Measurements from ENCODE around the gene FHOD3. TPM values are rescaled to one million over a fixed set of nuclear protein-coding genes. Genes with fewer than 3 reads are reported as not detected.

Gene FHOD3
- total RNA-seq, 1 experiment from 2014 or later: 18.1 TPM

GRCh38 chr18:36467614-36468013 is 170.1 kb downstream of the FHOD3 start:
- ATAC-seq (no peak), DNase-seq (no peak)
- no peak overlapping the region for H3K27ac ChIP-seq (ENCODE audit: low read length)
- ChIA-PET POLR2A (ENCODE audit: unreplicated experiment) (no interaction called here), CTCF (no interaction called here)
- H3K27me3 ChIP-seq (ENCODE audit: low read length): no peaks in the 10 kb centered on the region
- no peak overlapping the region for H3K9ac ChIP-seq (ENCODE audit: low read length)
- no TSS peak for BruUV-seq (replicated peaks)
- no peak overlapping the region for H3K4me2 ChIP-seq (ENCODE audit: low read length)
- no peak overlapping the region for H2AFZ ChIP-seq (ENCODE audit: low read length)
- no peaks in the 10 kb centered on the region for H3F3A ChIP-seq (ENCODE audit: low read length, unreplicated experiment)
- H3K79me2 ChIP-seq (ENCODE audit: low read length): no peaks in the 10 kb centered on the region
- no peaks in the 10 kb centered on the region for H4K20me1 ChIP-seq (ENCODE audit: low read length)
- no peak overlapping the region for H3K4me3 ChIP-seq (ENCODE audit: low read length)
- H3K4me1 ChIP-seq (ENCODE audit: insufficient read depth, low read length): no peaks in the 10 kb centered on the region
- H3K9me3 ChIP-seq (ENCODE audit: low read length): no peaks in the 10 kb centered on the region
- TF ChIP-seq EZH2phosphoT487 (IDR thresholded peaks at IDR 0.05; ENCODE audit: borderline replicate concordance, low read length) (no peak), EZH2 (IDR thresholded peaks at IDR 0.05; ENCODE audit: low read length, unreplicated experiment) (no peak)
- TF ChIP-seq, protein P1, sequence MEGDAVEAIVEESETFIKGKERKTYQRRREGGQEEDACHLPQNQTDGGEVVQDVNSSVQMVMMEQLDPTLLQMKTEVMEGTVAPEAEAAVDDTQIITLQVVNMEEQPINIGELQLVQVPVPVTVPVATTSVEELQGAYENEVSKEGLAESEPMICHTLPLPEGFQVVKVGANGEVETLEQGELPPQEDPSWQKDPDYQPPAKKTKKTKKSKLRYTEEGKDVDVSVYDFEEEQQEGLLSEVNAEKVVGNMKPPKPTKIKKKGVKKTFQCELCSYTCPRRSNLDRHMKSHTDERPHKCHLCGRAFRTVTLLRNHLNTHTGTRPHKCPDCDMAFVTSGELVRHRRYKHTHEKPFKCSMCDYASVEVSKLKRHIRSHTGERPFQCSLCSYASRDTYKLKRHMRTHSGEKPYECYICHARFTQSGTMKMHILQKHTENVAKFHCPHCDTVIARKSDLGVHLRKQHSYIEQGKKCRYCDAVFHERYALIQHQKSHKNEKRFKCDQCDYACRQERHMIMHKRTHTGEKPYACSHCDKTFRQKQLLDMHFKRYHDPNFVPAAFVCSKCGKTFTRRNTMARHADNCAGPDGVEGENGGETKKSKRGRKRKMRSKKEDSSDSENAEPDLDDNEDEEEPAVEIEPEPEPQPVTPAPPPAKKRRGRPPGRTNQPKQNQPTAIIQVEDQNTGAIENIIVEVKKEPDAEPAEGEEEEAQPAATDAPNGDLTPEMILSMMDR (conservative IDR thresholded peaks at IDR 0.05; ENCODE audit: low read depth, low read length): no peak
- intact Hi-C loops (cut with micrococcal nuclease): no loop called here
- no peaks in the 10 kb centered on the region for H3K9me2 ChIP-seq (replicated peaks; ENCODE audit: low read length)
- H3K36me3 ChIP-seq (ENCODE audit: low read depth, low read length): no peaks in the 10 kb centered on the region

GRCh38 chr18:36468161-36468560 is 170.6 kb downstream of the FHOD3 start:
- DNase-seq (no peak), ATAC-seq (no peak)
- no peak for TF ChIP-seq EZH2phosphoT487 (IDR thresholded peaks at IDR 0.05; ENCODE audit: borderline replicate concordance, low read length)
- TF ChIP-seq, protein P1 (conservative IDR thresholded peaks at IDR 0.05; ENCODE audit: low read depth, low read length): no peak
- TF ChIP-seq EZH2 (IDR thresholded peaks at IDR 0.05; ENCODE audit: low read length, unreplicated experiment): no peak
- H3K4me2 ChIP-seq (ENCODE audit: low read length): no peak overlapping the region
- H3K79me2 ChIP-seq (ENCODE audit: low read length): no peaks in the 10 kb centered on the region
- no peaks in the 10 kb centered on the region for H3K9me3 ChIP-seq (ENCODE audit: low read length)
- no peaks in the 10 kb centered on the region for H3K4me1 ChIP-seq (ENCODE audit: insufficient read depth, low read length)
- no peaks in the 10 kb centered on the region for H3K36me3 ChIP-seq (ENCODE audit: low read depth, low read length)
- no TSS peak for BruUV-seq (replicated peaks)
- H3K9me2 ChIP-seq (replicated peaks; ENCODE audit: low read length): no peaks in the 10 kb centered on the region
- H3K27ac ChIP-seq (ENCODE audit: low read length): no peak overlapping the region
- intact Hi-C loops (cut with micrococcal nuclease): no loop called here
- no peaks in the 10 kb centered on the region for H3K27me3 ChIP-seq (ENCODE audit: low read length)
- H3K4me3 ChIP-seq (ENCODE audit: low read length): no peak overlapping the region
- H3K9ac ChIP-seq (ENCODE audit: low read length): no peak overlapping the region
- H3F3A ChIP-seq (ENCODE audit: low read length, unreplicated experiment): no peaks in the 10 kb centered on the region
- no peaks in the 10 kb centered on the region for H4K20me1 ChIP-seq (ENCODE audit: low read length)
- ChIA-PET POLR2A (ENCODE audit: unreplicated experiment) (no interaction called here), CTCF (no interaction called here)
- H2AFZ ChIP-seq (ENCODE audit: low read length): no peak overlapping the region

DNA sequence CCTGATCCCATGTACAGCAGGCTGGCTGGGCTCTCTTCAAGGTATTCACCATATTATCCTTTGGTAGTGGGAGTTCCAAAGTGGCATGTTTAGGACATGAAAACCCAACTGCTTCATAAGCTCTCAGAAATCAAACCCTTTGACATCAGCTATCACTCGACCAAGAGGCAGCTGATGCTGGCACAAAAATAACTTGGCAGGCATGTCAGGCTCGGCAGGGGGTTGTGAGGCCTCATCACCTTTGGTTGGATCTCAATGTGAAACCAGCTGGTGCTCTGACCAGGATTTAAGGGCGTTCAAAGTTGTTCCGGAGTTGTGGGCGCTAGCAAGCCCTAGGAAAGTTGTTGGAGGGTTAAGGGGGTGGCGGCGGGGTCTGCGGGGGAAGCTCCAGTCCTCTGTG is 171.9 kb downstream of the FHOD3 start:
- no peak overlapping the region for H2AFZ ChIP-seq (ENCODE audit: low read length)
- intact Hi-C loops (cut with micrococcal nuclease): no loop called here
- no peaks in the 10 kb centered on the region for H3K36me3 ChIP-seq (ENCODE audit: low read depth, low read length)
- H3K4me1 ChIP-seq (ENCODE audit: insufficient read depth, low read length): no peaks in the 10 kb centered on the region
- H4K20me1 ChIP-seq (ENCODE audit: low read length): no peaks in the 10 kb centered on the region
- CTCF ChIA-PET: no interaction called here
- no peaks in the 10 kb centered on the region for H3K9me2 ChIP-seq (replicated peaks; ENCODE audit: low read length)
- TF ChIP-seq EZH2 (IDR thresholded peaks at IDR 0.05; ENCODE audit: low read length, unreplicated experiment): no peak
- ATAC-seq (no peak), DNase-seq (no peak)
- H3F3A ChIP-seq (ENCODE audit: low read length, unreplicated experiment): no peaks in the 10 kb centered on the region
- H3K79me2 ChIP-seq (ENCODE audit: low read length): no peaks in the 10 kb centered on the region
- no peak overlapping the region for H3K9ac ChIP-seq (ENCODE audit: low read length)
- no peak overlapping the region for H3K4me2 ChIP-seq (ENCODE audit: low read length)
- H3K4me3 ChIP-seq (ENCODE audit: low read length): no peak overlapping the region
- H3K27me3 ChIP-seq (ENCODE audit: low read length): no peaks in the 10 kb centered on the region
- no TSS peak for BruUV-seq (replicated peaks)
- POLR2A ChIA-PET (ENCODE audit: unreplicated experiment): no interaction called here
- H3K9me3 ChIP-seq (ENCODE audit: low read length): no peaks in the 10 kb centered on the region
- H3K27ac ChIP-seq (ENCODE audit: low read length): no peak overlapping the region
